Activated B cell treated with CpG ODN at 0.5 μM for 24 hours (primary cell): ENCODE results near the gene SMIM44. TPM values are rescaled to one million over a fixed set of nuclear protein-coding genes. Genes with fewer than 3 reads are reported as not detected.

Experiments
- ATAC-seq: fragments of 200-7000 bp; cut with Tn5 transposase; one replicate; pipeline ENCODE4 v1.10.0; 2021; ENCODE audit warnings: low read depth, mild to moderate bottlenecking, moderate library complexity
- CTCF ChIA-PET: fragments of 350-600 bp; sonication (Branson Sonifier 250); formaldehyde crosslinking; loops from one replicate; lab custom pipeline; 2021; ENCODE audit warnings: antibody characterized with exemption; lab: Charles Lee
- POLR2A ChIA-PET: fragments of 350-600 bp; sonication (Branson Sonifier 250); formaldehyde crosslinking; loops from one replicate; lab custom pipeline; 2021; ENCODE audit warnings: antibody characterized with exemption; lab: Charles Lee
- DNase-seq: peaks from one replicate; pipeline ENCODE4 v3.0.0; 2022
- H3K27ac Mint-ChIP-seq: one replicate; pipeline ENCODE4 v1.8.0; 2020; ENCODE audit warnings: mixed read lengths
- H3K27me3 Mint-ChIP-seq: one replicate; pipeline ENCODE4 v1.8.0; 2021; ENCODE audit warnings: mixed read lengths
- H3K36me3 Mint-ChIP-seq: one replicate; pipeline ENCODE4 v1.8.0; 2021; ENCODE audit warnings: low read depth, mixed read lengths
- H3K4me1 Mint-ChIP-seq: one replicate; pipeline ENCODE4 v1.8.0; 2021; ENCODE audit warnings: mixed read lengths
- H3K4me3 Mint-ChIP-seq: one replicate; pipeline ENCODE4 v1.8.0; 2020; ENCODE audit warnings: mild to moderate bottlenecking, mixed read lengths
- H3K9me3 Mint-ChIP-seq: one replicate; pipeline ENCODE4 v1.8.0; 2020; ENCODE audit warnings: mixed read lengths
- CTCF ChIP-seq: fragments of 200-600 bp; IDR thresholded peaks from one replicate; pipeline ENCODE4 v1.8.0; 2022; ENCODE audit warnings: antibody characterized with exemption, mild to moderate bottlenecking
- intact Hi-C: fragments of 100-400 bp; cut with micrococcal nuclease; formaldehyde crosslinking; loops from one replicate; pipeline ENCODE4 v1.15.1; 2024
- total RNA-seq: library from RNA; stranded (reverse); gene quantifications from 2 replicates; pipeline ENCODE4 v1.2.3, GENCODE V29; 2022

SMIM44 gene
- total RNA-seq, 1 donor from 2014 or later: not detected

- intact Hi-C loops: no loop called here
- no peaks in the 10 kb centered on the region for H3K4me1 Mint-ChIP-seq
- no peaks in the 10 kb centered on the region for H3K9me3 Mint-ChIP-seq
- POLR2A ChIA-PET: interaction anchor here (0.5 kb wide), 1 partner anchor 11 kb away, joined by 5 read pairs; no protein-coding TSS in a partner anchor
- TF ChIP-seq CTCF: no peak
- DNase-seq (no peak), ATAC-seq (no peak)
- no peaks in the 10 kb centered on the region for H3K27me3 Mint-ChIP-seq
- no peak overlapping the region for H3K27ac Mint-ChIP-seq
- peaks cover 51% of the 10 kb centered on the region for H3K36me3 Mint-ChIP-seq
- H3K4me3 Mint-ChIP-seq: no peak overlapping the region
- CTCF ChIA-PET: no interaction called here
Measured at GRCh38 chr19:3491396-3492119, 8.3 kb upstream of the SMIM44 start.

DNA sequence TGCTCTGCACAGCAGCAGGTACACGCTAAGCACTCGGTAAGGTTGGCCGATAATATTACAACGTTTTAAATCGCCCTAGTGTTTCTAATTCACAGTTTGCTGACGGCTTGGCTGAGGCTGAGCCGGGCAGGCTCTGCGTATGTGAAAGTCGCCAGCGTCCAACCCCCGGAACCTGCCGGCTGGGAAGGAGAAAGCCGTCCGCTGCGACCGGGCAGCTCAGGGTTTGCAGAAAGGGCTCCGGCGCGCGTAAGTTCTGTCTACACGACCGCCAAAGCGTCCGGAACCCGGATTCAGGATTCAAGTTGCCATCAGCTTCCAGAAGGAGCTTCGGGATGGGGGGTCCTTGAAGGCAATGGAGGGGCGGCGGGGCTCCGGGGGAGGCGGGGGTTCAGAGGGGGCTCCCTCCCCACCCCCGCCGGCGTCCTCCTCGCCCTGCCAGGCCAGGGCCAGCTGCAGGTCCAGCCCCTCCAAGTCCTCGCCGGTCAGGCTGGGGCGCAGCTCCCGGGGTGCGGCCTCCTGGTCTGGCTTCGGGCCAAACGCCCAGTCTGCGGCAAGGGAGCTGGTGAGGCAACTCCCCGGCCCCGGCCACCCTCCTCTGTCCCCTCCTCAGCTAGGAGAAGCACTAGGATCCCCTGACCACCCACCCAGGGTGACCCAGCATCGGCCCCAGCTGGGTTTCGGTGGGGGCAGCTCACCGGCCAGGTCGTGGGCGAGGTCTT, 575 bp downstream of the SMIM44 start:
- ATAC-seq (no peak), DNase-seq (no peak)
- no peak overlapping the region for H3K27ac Mint-ChIP-seq
- CTCF ChIA-PET: interaction anchor here (1.3 to 1.4 kb wide), 2 partner anchors 10 to 178 kb away, joined by 4 read pairs; no protein-coding TSS in a partner anchor
- H3K27me3 Mint-ChIP-seq: no peaks in the 10 kb centered on the region
- H3K4me3 Mint-ChIP-seq: no peak overlapping the region
- no peaks in the 10 kb centered on the region for H3K36me3 Mint-ChIP-seq
- TF ChIP-seq CTCF: no peak
- H3K4me1 Mint-ChIP-seq: peaks cover 19% of the 10 kb centered on the region
- POLR2A ChIA-PET: interaction anchor here (0.7 kb wide), 1 partner anchor 45 kb away, joined by 4 read pairs; no protein-coding TSS in a partner anchor
- H3K9me3 Mint-ChIP-seq: no peaks in the 10 kb centered on the region
- intact Hi-C loops: no loop called here

- no peaks in the 10 kb centered on the region for H3K36me3 Mint-ChIP-seq
- DNase-seq (no peak), ATAC-seq (no peak)
- H3K4me3 Mint-ChIP-seq: no peak overlapping the region
- TF ChIP-seq CTCF: no peak
- POLR2A ChIA-PET: no interaction called here
- CTCF ChIA-PET: no interaction called here
- peaks cover 19% of the 10 kb centered on the region for H3K4me1 Mint-ChIP-seq
- no peaks in the 10 kb centered on the region for H3K9me3 Mint-ChIP-seq
- intact Hi-C loops: no loop called here
- no peaks in the 10 kb centered on the region for H3K27me3 Mint-ChIP-seq
- no peak overlapping the region for H3K27ac Mint-ChIP-seq
Measured at GRCh38 chr19:3481241-3482090, 1.8 kb downstream of the SMIM44 start.

- CTCF ChIA-PET: no interaction called here
- Mint-ChIP-seq H3K9me3 (no peaks in the 10 kb centered on the region), H3K27me3 (no peaks in the 10 kb centered on the region), H3K4me3 (no peak within 1 kb of the TSS), H3K4me1 (peaks cover 19% of the 10 kb centered on the region), H3K27ac (no peak within 1 kb of the TSS), H3K36me3 (no peaks in the 10 kb centered on the region)
- intact Hi-C loops: no loop called here
- DNase-seq (no peak), ATAC-seq (no peak)
- no peak for TF ChIP-seq CTCF
- POLR2A ChIA-PET: no interaction called here
Measured at GRCh38 chr19:3480383-3481091, 2.7 kb downstream of the SMIM44 start, which contains the start of gene SMIM24. TSS of gene SMIM24 (minus strand) at chr19:3480525. CDS start at chr19:3480463, 62 bp downstream.
